Activated naive CD8-positive, alpha-beta T cell treated with anti-CD3 and anti-CD28 coated beads, Interleukin-2, amount 10 ng/mL, durations not matched to agents 7 days and 5 days (primary cell): ENCODE measurements around the gene TRIM60. TPM values are rescaled to one million over a fixed set of nuclear protein-coding genes. Genes with fewer than 3 reads are reported as not detected.
"Not testable (repeated sequence)": the region's sequence is repeated elsewhere in the genome, so short reads cannot be mapped to it uniquely, and the experiment has no call there.

Experiments
- ATAC-seq: fragments of 150-1000 bp; cut with Tn5 transposase; one replicate; pipeline ENCODE4 v1.10.0; 2021; ENCODE audit warnings: low read depth, moderate library complexity
- POLR2A ChIA-PET: fragments of 350-600 bp; sonication (Branson Sonifier 250); formaldehyde crosslinking; loops from one replicate; lab custom pipeline; 2021; ENCODE audit warnings: antibody characterized with exemption; lab: Charles Lee
- DNase-seq: peaks from one replicate; pipeline ENCODE4 v3.0.0; 2021
- H3K27ac Mint-ChIP-seq: one replicate; pipeline ENCODE4 v1.8.0; 2022; ENCODE audit warnings: mild to moderate bottlenecking, mixed read lengths
- H3K27me3 Mint-ChIP-seq: one replicate; pipeline ENCODE4 v1.8.0; 2022; ENCODE audit warnings: mild to moderate bottlenecking, moderate library complexity, mixed read lengths
- H3K36me3 Mint-ChIP-seq: one replicate; pipeline ENCODE4 v1.8.0; 2021; ENCODE audit warnings: mild to moderate bottlenecking, mixed read lengths
- H3K4me1 Mint-ChIP-seq: one replicate; pipeline ENCODE4 v1.8.0; 2021; ENCODE audit warnings: mixed read lengths
- H3K4me3 Mint-ChIP-seq: one replicate; pipeline ENCODE4 v1.8.0; 2022; ENCODE audit warnings: mild to moderate bottlenecking, moderate library complexity, mixed read lengths
- H3K9me3 Mint-ChIP-seq: one replicate; pipeline ENCODE4 v1.8.0; 2021; ENCODE audit warnings: mixed read lengths
- total RNA-seq, 2 experiments: library from RNA; stranded (reverse); gene quantifications; one replicate each; pipeline ENCODE4 v1.2.3, GENCODE V29; 2021

The TRIM60 gene
- total RNA-seq = not detected

- H3K4me3 Mint-ChIP-seq = no peak within 1 kb of the TSS
- no peak for ATAC-seq
- no peaks in the 10 kb centered on the region for H3K9me3 Mint-ChIP-seq
- H3K27me3 Mint-ChIP-seq = peaks cover 3% of the 10 kb centered on the region
- no peak within 1 kb of the TSS for H3K27ac Mint-ChIP-seq
- no peaks in the 10 kb centered on the region for H3K36me3 Mint-ChIP-seq
- POLR2A ChIA-PET = no interaction called here
- no peaks in the 10 kb centered on the region for H3K4me1 Mint-ChIP-seq
- no peak for DNase-seq
Measured at GRCh38 chr4:165031436-165032211, at the start of gene TRIM60. Gene TRIM60, plus strand, starts transcription at chr4:165031999. Its CDS starts 8,074 bp downstream, at chr4:165040073.

- H3K4me3 Mint-ChIP-seq = no peak overlapping the region
- ATAC-seq (no peak), DNase-seq (no peak)
- H3K9me3 Mint-ChIP-seq = no peaks in the 10 kb centered on the region
- POLR2A ChIA-PET = no interaction called here
- no peaks in the 10 kb centered on the region for H3K4me1 Mint-ChIP-seq
- H3K27me3 Mint-ChIP-seq = peaks cover 8% of the 10 kb centered on the region
- H3K27ac Mint-ChIP-seq = no peak overlapping the region
- no peaks in the 10 kb centered on the region for H3K36me3 Mint-ChIP-seq
Measured at GRCh38 chr4:164989471-164989870, 42.3 kb upstream of the TRIM60 start.

GRCh38 chr4:164990786-164991185 is 41.0 kb upstream of the TRIM60 start:
- H3K27me3 Mint-ChIP-seq, H3K4me3 Mint-ChIP-seq, H3K4me1 Mint-ChIP-seq, H3K27ac Mint-ChIP-seq, ATAC-seq, H3K9me3 Mint-ChIP-seq, POLR2A ChIA-PET, DNase-seq, H3K36me3 Mint-ChIP-seq: not testable (repeated sequence)

DNA sequence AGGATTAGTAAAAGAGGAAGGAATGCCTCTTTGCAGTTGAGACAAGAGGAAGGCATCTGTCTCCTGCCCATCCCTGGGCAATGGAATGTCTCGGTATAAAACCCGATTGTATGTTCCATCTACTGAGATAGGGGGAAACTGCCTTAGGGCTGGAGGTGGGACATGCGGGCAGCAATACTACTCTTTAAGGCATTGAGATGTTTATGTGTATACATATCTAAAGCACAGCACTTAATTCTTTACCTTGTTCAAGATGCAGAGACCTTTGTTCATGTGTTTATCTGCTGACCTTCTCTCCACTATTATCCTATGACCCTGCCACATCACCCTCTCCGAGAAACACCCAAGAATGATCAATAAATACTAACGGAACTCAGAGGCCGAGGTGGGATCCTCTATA is 35.7 kb upstream of the TRIM60 start:
- POLR2A ChIA-PET = not testable (repeated sequence)

GRCh38 chr4:164997324-164997723 is 34.5 kb upstream of the TRIM60 start:
- no peak for DNase-seq
- H3K27me3 Mint-ChIP-seq = peaks cover 16% of the 10 kb centered on the region
- ATAC-seq = no peak
- no peak overlapping the region for H3K4me3 Mint-ChIP-seq
- no peaks in the 10 kb centered on the region for H3K4me1 Mint-ChIP-seq
- H3K27ac Mint-ChIP-seq = no peak overlapping the region
- no peaks in the 10 kb centered on the region for H3K36me3 Mint-ChIP-seq
- POLR2A ChIA-PET = no interaction called here
- H3K9me3 Mint-ChIP-seq = no peaks in the 10 kb centered on the region

More for the DNA sequence above, 35.7 kb upstream of the TRIM60 start:
- not testable (repeated sequence) for H3K36me3 Mint-ChIP-seq, H3K4me3 Mint-ChIP-seq, H3K9me3 Mint-ChIP-seq, H3K27ac Mint-ChIP-seq, DNase-seq, H3K4me1 Mint-ChIP-seq, ATAC-seq
- H3K27me3 Mint-ChIP-seq = peaks cover 18% of the 10 kb centered on the region

DNA sequence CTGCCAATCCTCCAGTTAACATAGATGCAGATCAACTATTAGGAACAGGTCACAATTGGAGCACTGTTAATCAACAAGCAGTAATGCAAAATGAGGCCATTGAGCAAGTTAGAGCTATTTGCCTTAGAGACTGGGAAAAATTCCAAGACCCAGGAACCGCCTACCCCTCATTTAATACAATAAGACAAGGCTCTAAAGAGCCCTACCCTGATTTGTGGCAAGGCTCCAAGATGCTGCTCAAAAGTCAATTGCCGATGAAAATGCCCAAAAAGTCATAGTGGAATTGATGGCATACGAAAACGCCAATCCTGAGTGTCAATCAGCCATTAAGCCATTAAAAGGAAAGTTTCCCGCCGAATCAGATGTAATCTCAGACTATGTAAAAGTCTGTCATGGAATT is 33.9 kb upstream of the TRIM60 start:
- H3K4me1 Mint-ChIP-seq = no peaks in the 10 kb centered on the region
- H3K9me3 Mint-ChIP-seq = no peaks in the 10 kb centered on the region
- H3K27me3 Mint-ChIP-seq = peaks cover 16% of the 10 kb centered on the region

DNA sequence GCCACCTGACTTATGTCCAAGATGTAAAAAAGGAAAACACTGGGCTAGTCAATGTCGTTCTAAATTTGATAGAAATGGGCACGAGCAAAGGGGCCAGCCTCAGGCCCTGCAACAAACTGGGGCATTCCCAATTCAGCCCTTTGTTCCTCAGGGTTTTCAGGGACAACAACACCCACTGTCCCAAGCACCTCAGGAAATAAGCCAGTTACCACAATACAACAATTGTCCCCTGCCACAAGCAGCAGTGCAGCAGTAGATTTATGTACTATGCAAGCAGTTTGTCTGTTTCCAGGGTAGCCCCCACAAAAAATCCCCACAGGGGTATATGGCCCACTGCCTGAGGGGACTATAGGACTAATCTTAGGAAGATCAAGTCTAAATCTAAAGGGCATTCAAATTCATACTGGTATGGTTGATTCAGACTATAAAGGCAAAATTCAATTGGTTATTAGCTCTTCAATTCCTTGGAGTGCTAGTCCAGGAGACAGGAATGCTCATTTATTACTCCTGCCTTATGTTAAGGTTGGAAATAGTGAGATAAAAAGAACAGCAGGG is 33.2 kb upstream of the TRIM60 start:
- H3K4me3 Mint-ChIP-seq, H3K4me1 Mint-ChIP-seq, ATAC-seq, H3K9me3 Mint-ChIP-seq, POLR2A ChIA-PET, H3K27ac Mint-ChIP-seq, H3K36me3 Mint-ChIP-seq, DNase-seq: not testable (repeated sequence)
- peaks cover 18% of the 10 kb centered on the region for H3K27me3 Mint-ChIP-seq

More for the DNA sequence above, 33.9 kb upstream of the TRIM60 start:
- no peak overlapping the region for H3K27ac Mint-ChIP-seq
- no peak for DNase-seq
- POLR2A ChIA-PET = no interaction called here
- no peak overlapping the region for H3K4me3 Mint-ChIP-seq
- ATAC-seq = no peak
- no peaks in the 10 kb centered on the region for H3K36me3 Mint-ChIP-seq

DNA sequence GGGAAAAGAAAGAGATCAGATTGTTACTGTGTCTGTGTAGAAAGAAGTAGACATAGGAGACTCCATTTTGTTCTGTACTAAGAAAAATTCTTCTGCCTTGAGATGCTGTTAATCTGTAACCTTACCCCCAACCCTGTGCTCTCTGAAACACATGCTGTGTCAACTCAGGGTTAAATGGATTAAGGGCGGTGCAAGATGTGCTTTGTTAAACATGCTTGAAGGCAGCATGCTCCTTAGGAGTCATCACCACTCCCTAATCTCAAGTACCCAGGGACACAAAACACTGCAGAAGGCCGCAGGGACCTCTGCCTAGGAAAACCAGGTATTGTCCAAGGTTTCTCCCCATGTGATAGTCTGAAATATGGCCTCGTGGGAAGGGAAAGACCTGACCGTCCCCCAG is 29.8 kb upstream of the TRIM60 start:
- ATAC-seq, H3K36me3 Mint-ChIP-seq, H3K4me1 Mint-ChIP-seq, POLR2A ChIA-PET, H3K9me3 Mint-ChIP-seq, H3K4me3 Mint-ChIP-seq, DNase-seq, H3K27ac Mint-ChIP-seq: not testable (repeated sequence)
- H3K27me3 Mint-ChIP-seq = peaks cover 37% of the 10 kb centered on the region

- H3K4me1 Mint-ChIP-seq = peaks cover 14% of the 10 kb centered on the region
- POLR2A ChIA-PET = no interaction called here
- no peaks in the 10 kb centered on the region for H3K9me3 Mint-ChIP-seq
- ATAC-seq (no peak), DNase-seq (no peak)
- peaks cover 42% of the 10 kb centered on the region for H3K27me3 Mint-ChIP-seq
- no peak overlapping the region for H3K4me3 Mint-ChIP-seq
- no peak overlapping the region for H3K27ac Mint-ChIP-seq
- H3K36me3 Mint-ChIP-seq = no peaks in the 10 kb centered on the region
Measured at GRCh38 chr4:165005352-165005925, 26.4 kb upstream of the TRIM60 start.

GRCh38 chr4:165006456-165006855 is 25.3 kb upstream of the TRIM60 start:
- H3K4me1 Mint-ChIP-seq = peaks cover 14% of the 10 kb centered on the region
- no peaks in the 10 kb centered on the region for H3K36me3 Mint-ChIP-seq
- no peaks in the 10 kb centered on the region for H3K9me3 Mint-ChIP-seq
- DNase-seq (no peak), ATAC-seq (no peak)
- no peak overlapping the region for H3K27ac Mint-ChIP-seq
- no peak overlapping the region for H3K4me3 Mint-ChIP-seq
- POLR2A ChIA-PET = no interaction called here
- H3K27me3 Mint-ChIP-seq = peaks cover 50% of the 10 kb centered on the region

- no peak overlapping the region for H3K27ac Mint-ChIP-seq
- DNase-seq (no peak), ATAC-seq (no peak)
- H3K36me3 Mint-ChIP-seq = no peaks in the 10 kb centered on the region
- POLR2A ChIA-PET = no interaction called here
- no peaks in the 10 kb centered on the region for H3K9me3 Mint-ChIP-seq
- peaks cover 54% of the 10 kb centered on the region for H3K27me3 Mint-ChIP-seq
- H3K4me1 Mint-ChIP-seq = peaks cover 14% of the 10 kb centered on the region
- H3K4me3 Mint-ChIP-seq = no peak overlapping the region
Measured at GRCh38 chr4:165006886-165007285, 24.9 kb upstream of the TRIM60 start.

GRCh38 chr4:165009493-165010227 is 22.1 kb upstream of the TRIM60 start:
- Mint-ChIP-seq H3K9me3 (no peaks in the 10 kb centered on the region), H3K4me3 (peak overlapping the region; percentile 16), H3K27me3 (peaks cover 64% of the 10 kb centered on the region), H3K27ac (no peak overlapping the region), H3K36me3 (no peaks in the 10 kb centered on the region), H3K4me1 (peaks cover 14% of the 10 kb centered on the region)
- POLR2A ChIA-PET = interaction anchor here (0.6 kb wide), 1 partner anchor 505 kb away, joined by 3 read pairs; no protein-coding TSS in a partner anchor
- peak; percentile 96 for ATAC-seq
- DNase-seq = no peak

GRCh38 chr4:165010487-165010886 is 21.3 kb upstream of the TRIM60 start:
- Mint-ChIP-seq H3K9me3 (no peaks in the 10 kb centered on the region), H3K4me1 (peaks cover 14% of the 10 kb centered on the region), H3K4me3 (no peak overlapping the region), H3K36me3 (no peaks in the 10 kb centered on the region), H3K27me3 (peaks cover 61% of the 10 kb centered on the region), H3K27ac (no peak overlapping the region)
- DNase-seq = no peak
- POLR2A ChIA-PET = interaction anchor here (0.6 kb wide), 1 partner anchor 505 kb away, joined by 3 read pairs; no protein-coding TSS in a partner anchor
- ATAC-seq = no peak
